Activated T-cell treated with anti-CD3 and anti-CD28 coated beads for 48 hours (primary cell): Measurements from ENCODE around the gene PSMD5.
A peak's percentile ranks its signal among the peaks of the same experiment; 100 is the strongest.
"Not testable (repeated sequence)": the region's sequence is repeated elsewhere in the genome, so short reads cannot be mapped to it uniquely, and the experiment has no call there.

Source experiments
- DNase-seq: peaks from one replicate; pipeline ENCODE4 v3.0.0-alpha.2; 2020; ENCODE audit warnings: low read depth

The PSMD5 gene

DNA sequence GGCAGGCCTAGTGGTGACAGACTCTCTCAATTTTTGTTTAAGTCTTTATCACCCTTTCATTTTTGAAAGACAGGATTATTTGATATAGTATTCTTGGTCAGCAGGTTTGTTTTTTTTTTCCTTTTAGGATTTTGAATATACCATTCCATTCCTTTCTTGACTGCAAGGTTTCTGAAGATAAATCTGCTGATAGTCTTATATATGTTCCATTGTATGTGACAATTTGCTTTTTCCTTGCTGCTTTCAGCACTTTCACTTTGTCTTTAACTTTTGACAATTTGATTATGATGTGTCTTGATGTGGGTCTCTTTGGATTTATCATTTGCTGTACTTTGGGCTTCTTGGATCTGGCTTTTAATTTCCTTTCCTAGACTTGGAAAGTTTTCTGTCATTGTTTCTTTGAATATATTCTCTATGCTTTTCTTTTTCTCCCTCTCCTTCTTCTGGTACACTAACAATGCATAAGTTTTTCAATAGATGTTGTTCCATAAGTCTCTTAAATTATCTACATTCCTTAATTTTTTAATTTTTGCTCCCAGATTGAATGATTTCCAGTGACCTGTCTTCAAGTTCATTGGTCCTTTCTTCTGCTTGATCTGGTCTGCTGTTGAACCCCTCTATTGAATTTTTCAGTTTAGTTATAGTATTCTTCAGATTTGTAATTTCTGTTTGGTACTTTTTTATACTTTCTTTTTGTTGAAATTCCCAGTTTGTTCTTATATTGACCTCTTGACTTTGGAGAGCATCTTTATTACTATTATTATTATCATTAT, 34.9 kb downstream of the PSMD5 start:
- DNase-seq: no peak

- DNase-seq: not testable (repeated sequence)
Observed at GRCh38 chr9:120804784-120805363, 37.8 kb downstream of the PSMD5 start.

DNA sequence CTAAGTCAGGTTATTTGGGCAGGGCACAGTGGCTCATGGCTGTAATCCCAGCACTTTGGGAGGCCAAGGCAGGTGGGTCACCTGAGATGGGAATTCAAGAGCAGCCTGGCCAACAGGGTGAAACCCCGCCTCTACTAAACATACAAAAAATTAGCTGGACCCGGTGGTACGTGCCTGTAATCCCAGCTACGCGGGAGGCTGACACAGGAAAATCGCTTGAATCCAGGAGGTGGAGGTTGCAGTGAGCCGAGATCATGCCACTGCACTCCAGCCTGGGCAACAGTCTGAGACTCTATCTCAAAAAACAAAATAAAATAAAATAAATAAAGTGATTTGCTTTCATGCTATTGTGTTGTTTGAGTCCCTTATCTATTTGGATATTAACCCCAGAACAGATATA, 41.3 kb downstream of the PSMD5 start:
- DNase-seq: no peak

DNA sequence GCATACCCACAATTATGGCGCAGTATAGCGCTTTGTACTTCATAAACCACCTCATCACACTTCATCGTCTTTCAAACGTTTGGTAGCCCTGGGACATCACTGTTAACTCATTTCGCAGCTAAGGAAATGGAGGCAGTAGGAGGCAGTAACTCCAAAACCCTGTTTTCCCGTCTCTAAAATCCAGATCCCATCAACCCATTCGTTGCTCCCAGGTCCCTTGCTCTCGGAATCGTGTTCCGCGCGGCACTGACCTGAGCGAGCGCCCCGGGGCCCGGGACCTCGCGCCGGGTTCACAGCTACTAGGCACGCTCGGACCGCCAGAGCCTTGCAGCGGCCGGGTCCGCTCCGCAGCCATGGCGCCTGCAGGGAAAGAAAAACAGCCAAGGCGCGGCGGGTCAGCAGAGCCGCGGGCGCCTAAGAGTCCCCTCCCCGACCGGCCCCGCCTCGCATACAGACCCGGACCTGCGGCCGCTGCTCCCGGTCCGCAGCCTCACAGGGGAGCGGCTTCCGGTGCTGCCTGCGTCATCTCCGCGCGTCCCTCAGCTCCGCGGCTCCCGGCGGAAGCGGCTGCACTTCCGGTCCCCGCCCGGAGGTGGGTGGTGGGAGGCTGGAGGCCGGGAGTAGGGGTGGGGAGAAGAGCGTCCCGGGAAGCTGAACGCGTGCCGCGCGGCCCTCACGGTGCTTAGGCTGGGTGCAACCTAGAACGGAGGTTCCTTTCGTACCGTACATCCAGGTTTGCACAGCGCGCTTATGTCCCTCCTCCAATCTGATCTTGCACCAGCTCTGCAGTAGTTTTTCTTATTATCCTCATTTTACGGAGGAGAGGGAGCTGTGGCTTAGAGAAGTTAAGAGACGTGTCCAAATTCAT, 49.6 kb downstream of the PSMD5 start, which contains the start of gene FBXW2:
TSS of gene FBXW2 (minus strand) at position 519 of the 868 bp plus-strand sequence. CDS start 5,158 bp downstream, outside the sequence.
- peak; percentile 93 for DNase-seq

- no peak for DNase-seq
Observed at GRCh38 chr9:120791161-120791560, 51.6 kb downstream of the PSMD5 start.

DNA sequence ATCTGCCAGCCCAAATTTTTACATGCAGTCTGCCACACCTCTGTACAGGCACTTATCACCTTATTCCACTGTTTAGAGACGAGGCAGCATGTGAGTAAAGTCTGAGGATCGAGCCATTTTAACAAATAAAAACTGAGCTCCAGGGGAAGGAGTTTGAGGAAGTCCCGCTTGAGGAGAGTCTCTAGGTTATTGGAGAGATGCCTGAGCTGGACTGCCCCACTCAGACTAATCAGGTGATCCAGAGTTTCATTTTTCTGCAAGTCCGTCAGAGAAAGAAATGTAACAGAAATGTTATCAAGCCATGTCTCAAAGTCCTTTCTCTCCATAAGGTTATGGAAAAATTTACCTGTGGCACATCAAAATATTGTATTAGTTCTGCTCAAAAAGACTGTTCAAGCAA, 54.8 kb downstream of the PSMD5 start:
- DNase-seq: no peak

DNA sequence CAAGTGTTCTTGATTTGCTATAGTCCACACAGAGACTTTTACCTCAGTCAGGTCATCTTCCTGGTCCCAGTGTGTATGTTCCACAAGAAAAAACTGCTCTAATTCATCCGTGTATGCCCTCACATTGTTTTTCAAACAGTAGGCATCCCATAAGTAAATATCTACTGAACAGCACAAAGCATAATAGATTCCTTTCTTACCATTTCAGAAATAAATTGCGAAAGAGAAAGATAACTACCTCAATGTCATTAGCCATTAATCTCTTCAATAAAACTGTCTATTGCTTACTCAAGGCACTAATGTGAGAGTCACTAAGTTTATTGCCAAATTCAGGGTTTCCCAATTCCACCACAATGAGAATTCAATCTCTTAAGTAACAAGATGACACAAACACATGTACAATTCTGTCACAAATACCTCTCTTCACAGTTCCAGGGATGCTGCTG, 59.1 kb downstream of the PSMD5 start:
- DNase-seq: no peak

- no peak for DNase-seq
Observed at GRCh38 chr9:120781236-120781635, 61.5 kb downstream of the PSMD5 start.

DNA sequence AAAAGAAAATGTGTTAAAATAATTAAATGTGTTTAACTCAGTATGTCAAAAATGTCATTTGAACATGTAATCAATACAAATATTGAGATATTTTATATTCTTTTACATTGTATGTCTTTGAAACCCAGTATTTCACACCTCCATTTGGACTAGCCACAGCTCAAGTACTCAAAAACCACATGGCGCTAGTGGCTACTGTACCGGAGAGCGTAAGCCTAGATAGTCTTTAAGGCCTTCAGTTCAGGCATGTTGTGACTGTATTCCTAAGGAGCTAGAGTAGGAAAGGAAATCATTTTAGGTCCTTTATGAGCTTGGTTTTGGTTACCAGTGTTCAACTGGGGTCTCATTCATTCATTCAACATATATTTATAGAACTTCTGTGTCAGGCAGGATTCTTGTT, 62.4 kb downstream of the PSMD5 start:
- no peak for DNase-seq

DNA sequence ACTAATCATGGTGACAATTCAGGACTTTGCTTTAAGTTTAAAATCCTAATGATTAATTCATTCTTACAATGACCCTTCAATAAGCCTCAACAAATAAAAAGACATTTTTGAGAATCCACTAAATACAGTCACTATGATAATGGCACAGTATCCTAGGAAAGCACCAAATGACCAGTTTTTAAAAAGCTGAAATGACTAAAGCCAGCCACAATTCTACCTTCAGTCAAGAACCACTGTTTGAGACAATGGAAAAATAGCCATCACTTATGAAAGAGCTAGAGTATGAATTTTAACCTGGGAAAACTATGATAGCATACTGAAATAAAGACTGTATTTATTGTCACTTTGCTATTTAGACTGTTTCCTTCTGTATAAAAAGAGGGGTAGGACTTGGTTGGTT, 63.5 kb downstream of the PSMD5 start:
- DNase-seq: no peak

GRCh38 chr9:120778758-120779157, 64.0 kb downstream of the PSMD5 start:
- DNase-seq: no peak

DNA sequence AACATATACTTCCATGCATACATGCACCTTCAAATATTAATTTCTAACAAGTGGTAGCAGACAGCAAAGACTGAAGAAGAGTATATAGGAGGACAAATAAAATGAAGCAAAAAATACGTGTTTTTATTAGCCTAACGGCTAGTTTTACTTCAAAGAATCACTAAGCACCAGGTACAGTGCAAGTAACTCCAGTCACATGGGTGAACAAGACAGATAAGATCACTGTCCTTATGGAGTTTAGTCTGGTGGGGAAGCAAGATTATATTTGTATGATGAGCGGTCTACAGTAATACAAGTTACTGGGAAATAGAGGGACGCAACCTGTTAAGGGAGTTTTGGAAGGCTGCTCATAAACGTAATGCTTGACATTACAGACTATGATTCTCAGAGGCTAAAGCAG, 65.5 kb downstream of the PSMD5 start:
- no peak for DNase-seq

- no peak for DNase-seq
Observed at GRCh38 chr9:120776788-120777187, 65.9 kb downstream of the PSMD5 start.

DNA sequence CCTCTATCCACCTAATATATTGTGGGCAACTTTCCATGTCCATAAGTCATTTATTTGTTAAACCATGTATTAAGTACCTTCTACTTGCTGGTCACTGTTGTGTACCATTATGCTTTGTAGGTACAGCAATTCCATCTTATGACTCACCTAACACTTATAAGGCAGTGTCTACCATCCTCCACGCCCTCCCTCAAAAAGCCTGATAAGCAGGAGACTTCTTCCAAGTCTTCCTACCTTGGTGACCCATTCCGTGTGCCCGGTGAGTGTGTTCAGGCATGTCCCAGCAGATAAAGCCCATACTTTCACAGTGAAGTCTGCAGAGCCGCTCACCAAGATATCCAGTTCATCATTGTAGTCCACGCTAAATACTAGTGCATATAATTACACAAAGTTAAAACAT, 66.9 kb downstream of the PSMD5 start:
- no peak for DNase-seq

DNA sequence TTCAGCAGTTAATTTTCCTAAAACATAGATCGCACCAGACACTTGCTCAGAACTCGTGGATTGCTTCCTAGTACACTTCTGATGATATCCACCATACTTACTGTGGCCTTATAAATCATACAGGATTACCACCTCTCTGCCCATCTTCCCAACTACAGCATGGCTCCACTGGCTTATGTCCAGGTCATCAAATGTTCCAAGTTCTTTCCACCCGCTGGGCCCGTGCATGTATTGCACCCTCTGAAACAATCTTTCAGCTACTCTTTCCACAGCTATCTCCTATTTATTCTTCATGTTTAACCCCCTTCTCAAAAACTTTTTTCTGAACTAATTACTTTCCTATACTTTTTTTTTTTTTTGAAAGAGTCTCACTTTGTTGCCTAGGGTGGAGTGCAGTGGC, 68.0 kb downstream of the PSMD5 start:
- no peak for DNase-seq

DNA sequence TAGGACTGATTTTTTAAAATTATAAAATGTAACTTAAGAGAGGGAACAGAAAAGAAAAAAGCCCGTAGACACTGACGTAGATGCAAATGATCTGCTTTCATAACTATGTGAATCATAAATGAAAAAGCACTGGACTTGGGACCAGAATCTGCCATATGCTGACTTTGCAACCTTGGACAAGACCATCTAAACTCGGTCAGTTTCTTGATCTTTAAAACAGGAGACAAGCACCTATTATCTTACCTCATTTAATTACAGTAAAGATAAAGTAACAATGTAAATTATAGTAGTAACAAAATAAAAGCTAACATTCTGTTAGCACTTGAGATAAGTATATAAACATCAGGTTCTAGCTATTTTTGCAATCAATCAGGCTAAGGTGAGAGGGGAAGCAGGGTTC, 69.5 kb downstream of the PSMD5 start:
- DNase-seq: no peak

GRCh38 chr9:120770931-120771330, 71.8 kb downstream of the PSMD5 start:
- DNase-seq: no peak

DNA sequence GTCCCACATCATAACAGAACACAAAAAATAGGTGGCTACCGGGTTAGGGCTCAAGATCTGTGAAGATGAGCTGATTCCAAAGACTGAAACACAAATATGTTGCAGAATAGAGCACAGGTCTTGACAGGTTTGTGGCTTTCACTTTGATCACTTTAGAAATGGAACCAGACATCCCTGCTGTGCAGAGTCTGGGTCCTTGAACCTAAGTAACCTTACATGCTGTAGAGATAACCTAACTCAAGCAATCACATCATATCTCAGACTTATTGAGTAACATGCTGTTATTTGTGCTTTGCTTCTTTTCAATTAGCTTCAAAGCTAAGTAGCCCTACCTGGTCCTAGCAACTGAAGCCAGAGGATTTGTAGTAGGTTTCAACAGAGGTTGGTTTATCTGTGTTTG, 73.8 kb downstream of the PSMD5 start:
- DNase-seq: no peak

DNA sequence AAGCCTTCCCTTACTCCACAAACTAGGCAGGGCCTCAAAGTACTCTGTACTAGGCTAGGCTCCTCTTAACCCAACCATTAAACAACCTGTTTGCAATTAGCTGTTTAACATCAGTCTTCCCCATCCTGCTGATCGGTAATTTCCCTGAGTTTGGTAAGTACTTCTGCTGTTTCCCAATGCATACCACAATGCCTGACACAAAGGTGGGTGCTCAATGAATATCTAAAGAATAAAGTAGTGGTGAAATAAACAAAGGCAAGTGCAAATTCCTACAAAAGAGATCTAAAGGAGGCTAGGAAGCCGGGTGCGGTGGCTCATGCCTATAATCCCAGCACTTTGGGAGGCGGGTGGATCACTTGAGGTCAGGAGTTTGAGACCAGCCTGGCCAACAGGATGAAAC, 74.5 kb downstream of the PSMD5 start:
- DNase-seq: no peak

DNA sequence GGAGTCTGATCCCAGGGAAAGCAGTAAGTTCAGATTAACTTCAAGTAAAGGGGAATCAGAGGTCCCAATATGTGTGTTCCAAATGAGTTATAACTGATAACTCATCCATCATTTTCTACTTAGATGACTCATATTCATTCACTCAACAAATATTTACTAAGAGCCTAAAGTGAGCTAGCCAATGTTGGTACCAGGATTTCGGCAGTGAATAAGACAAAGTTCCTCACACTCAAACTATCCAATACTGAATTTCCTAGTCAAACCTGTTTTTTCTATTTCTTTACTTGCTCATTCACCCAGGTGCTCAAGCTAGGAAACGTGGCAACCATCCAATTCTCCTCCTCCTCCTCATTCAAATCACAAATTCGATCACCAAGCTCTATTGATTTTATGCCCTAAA, 75.3 kb downstream of the PSMD5 start:
- no peak for DNase-seq
